ENCODE results near the gene HTR4. TPM values are rescaled to one million over a fixed set of nuclear protein-coding genes. Genes with fewer than 3 reads are reported as not detected.

The HTR4 gene
- total RNA-seq, 6 experiments from 2014 or later: not detected

DNA sequence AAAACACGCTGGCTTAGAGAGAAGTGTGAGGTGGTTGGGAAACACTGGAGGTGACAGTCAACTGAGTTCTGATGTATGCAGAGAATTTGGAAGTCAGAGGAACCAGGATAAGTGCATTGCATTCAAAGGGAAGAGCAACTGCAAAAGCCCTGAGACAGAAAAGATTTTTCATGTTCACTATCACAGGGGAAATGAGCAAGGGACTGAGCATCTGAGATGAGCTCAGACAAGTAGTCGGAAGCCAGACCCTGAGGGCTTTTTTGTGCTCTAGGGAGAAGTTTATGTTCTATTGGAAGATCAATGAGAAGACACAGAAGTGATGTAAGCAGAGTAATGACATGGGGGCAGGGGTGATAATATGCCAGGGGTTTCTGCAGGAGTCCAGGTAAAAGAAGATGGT is 97.5 kb downstream of the HTR4 start:
- Mint-ChIP-seq H3K27me3 (ENCODE audit: insufficient read depth) (peaks cover 6% of the 10 kb centered on the region), H3K36me3 (ENCODE audit: low read depth) (no peaks in the 10 kb centered on the region), H3K27ac (no peak overlapping the region), H3K9me3 (no peaks in the 10 kb centered on the region), H3K4me1 (ENCODE audit: low read depth) (no peaks in the 10 kb centered on the region), H3K4me3 (no peak overlapping the region)
- TF ChIP-seq, protein P1, sequence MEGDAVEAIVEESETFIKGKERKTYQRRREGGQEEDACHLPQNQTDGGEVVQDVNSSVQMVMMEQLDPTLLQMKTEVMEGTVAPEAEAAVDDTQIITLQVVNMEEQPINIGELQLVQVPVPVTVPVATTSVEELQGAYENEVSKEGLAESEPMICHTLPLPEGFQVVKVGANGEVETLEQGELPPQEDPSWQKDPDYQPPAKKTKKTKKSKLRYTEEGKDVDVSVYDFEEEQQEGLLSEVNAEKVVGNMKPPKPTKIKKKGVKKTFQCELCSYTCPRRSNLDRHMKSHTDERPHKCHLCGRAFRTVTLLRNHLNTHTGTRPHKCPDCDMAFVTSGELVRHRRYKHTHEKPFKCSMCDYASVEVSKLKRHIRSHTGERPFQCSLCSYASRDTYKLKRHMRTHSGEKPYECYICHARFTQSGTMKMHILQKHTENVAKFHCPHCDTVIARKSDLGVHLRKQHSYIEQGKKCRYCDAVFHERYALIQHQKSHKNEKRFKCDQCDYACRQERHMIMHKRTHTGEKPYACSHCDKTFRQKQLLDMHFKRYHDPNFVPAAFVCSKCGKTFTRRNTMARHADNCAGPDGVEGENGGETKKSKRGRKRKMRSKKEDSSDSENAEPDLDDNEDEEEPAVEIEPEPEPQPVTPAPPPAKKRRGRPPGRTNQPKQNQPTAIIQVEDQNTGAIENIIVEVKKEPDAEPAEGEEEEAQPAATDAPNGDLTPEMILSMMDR (IDR thresholded peaks at IDR 0.05): no peak
- no peak for DNase-seq

DNA sequence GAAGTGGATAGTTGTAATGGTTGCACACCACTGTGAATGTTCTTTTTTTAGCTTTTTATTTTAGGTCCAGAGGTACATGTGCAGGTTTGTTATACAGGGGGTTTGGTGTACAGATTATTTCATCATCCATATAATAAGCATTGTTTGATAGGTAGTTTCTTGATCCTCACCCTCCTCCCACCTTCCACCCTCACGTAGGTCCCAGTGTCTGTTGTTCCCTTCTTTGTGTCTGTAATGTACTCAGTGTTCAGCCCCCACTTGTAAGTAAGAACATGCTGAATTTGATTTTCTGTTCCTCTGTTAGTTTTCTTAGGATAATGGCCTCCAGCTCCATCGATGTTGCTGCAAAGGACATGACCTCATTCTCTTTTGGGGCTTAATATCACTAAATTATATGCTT is 99.7 kb downstream of the HTR4 start:
- Mint-ChIP-seq H3K9me3 (no peaks in the 10 kb centered on the region), H3K27ac (no peak overlapping the region), H3K4me1 (ENCODE audit: low read depth) (no peaks in the 10 kb centered on the region), H3K4me3 (no peak overlapping the region), H3K27me3 (ENCODE audit: insufficient read depth) (peaks cover 4% of the 10 kb centered on the region), H3K36me3 (ENCODE audit: low read depth) (no peaks in the 10 kb centered on the region)
- no peak for DNase-seq
- TF ChIP-seq, protein P1 (IDR thresholded peaks at IDR 0.05): no peak

DNA sequence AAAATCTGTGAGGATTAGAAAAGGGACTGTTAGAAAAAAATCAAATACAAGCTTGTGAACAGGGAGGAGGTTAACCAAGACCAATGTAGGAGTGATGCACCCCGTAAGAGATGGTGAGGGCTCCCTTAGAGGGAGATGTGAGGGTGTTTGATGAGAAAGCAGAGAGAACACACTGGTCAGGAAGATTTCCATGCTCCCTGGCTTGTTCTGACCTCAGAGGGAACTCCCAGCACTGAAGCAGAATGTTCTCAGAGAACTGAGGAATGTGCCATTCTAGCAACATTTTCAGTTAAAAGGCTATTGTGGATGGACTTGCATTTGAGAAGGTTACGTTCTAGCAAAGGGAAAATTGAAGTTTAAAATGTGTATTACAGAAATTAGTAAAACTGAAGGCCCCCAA is 110.6 kb downstream of the HTR4 start:
- TF ChIP-seq, protein P1 (IDR thresholded peaks at IDR 0.05): no peak
- H3K4me1 Mint-ChIP-seq (ENCODE audit: low read depth): 0 out of 2 replicates have a peak, but pooled peaks cover 5% of the 10 kb centered on the region
- no peaks in the 10 kb centered on the region for H3K36me3 Mint-ChIP-seq (ENCODE audit: low read depth)
- no peak for DNase-seq
- H3K27ac Mint-ChIP-seq: no peak overlapping the region
- no peak overlapping the region for H3K4me3 Mint-ChIP-seq
- H3K9me3 Mint-ChIP-seq: no peaks in the 10 kb centered on the region
- H3K27me3 Mint-ChIP-seq (ENCODE audit: insufficient read depth): peaks cover 3% of the 10 kb centered on the region; the same call in 1 of the 2 replicates

DNA sequence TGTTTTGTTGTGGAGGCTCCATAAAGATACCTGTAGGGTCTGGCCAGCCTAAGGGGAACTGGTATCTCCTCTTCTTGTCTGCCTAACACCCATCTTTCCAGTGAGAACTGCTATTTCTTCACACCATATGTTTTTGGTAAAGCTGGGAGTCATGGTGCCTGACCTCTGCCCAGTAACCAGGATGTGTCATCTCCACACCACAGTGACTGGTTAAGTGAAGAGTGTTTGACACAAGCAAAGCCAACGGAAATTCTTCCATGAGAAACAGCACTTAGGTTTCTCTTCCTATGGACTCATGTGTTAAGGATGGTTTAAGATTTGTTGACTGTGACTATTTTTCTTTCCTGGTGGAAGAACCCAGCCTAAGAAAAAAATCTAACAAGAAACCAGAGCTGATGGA is 111.5 kb downstream of the HTR4 start:
- Mint-ChIP-seq H3K36me3 (ENCODE audit: low read depth) (no peaks in the 10 kb centered on the region), H3K4me1 (ENCODE audit: low read depth) (0 out of 2 replicates have a peak, but pooled peaks cover 5% of the 10 kb centered on the region), H3K4me3 (no peak overlapping the region), H3K27me3 (ENCODE audit: insufficient read depth) (peaks cover 3% of the 10 kb centered on the region; the same call in 1 of the 2 replicates), H3K9me3 (no peaks in the 10 kb centered on the region), H3K27ac (no peak overlapping the region)
- TF ChIP-seq, protein P1 (IDR thresholded peaks at IDR 0.05): no peak
- peak; percentile 37 for DNase-seq

DNA sequence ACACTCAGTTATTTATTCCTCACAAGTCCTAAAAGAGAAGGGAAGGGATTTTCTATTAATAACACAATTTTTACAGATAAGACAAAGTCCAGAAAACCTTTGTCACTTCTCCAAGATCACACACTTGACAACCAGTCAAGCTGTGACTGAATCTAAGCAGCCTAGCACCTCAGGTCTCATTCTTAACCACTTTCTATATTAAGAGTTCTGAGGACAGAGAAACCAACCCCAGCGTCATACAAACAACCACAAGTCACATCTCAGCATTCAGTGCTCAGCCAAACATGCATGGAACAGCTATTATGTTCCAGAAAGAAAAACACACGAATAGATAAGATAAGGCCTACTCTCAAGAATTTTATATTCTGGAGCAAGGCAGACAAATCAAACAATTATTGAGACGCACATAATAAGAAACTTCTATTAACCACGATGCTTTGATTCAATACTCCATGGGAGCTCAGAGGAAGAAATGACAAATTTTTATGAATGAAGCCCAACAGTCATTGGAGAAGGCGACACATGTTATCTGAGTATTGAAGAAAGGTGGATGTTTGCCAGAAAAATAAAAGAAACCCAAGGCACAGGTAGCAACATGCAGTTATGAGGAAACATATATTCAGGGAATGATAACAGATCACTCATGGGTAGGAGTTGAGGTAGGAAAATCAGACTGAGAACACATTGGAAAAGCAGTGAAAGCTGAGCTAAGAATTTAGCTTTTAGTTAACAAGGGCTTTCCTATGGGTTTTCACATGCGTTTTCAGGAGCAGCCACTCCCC is 113.1 kb downstream of the HTR4 start:
- Mint-ChIP-seq H3K27me3 (ENCODE audit: insufficient read depth) (peaks cover 3% of the 10 kb centered on the region; the same call in 1 of the 2 replicates), H3K27ac (no peak overlapping the region), H3K4me3 (no peak overlapping the region), H3K4me1 (ENCODE audit: low read depth) (0 out of 2 replicates have a peak, but pooled peaks cover 5% of the 10 kb centered on the region), H3K9me3 (no peaks in the 10 kb centered on the region), H3K36me3 (ENCODE audit: low read depth) (no peaks in the 10 kb centered on the region)
- no peak for DNase-seq
- TF ChIP-seq, protein P1 (IDR thresholded peaks at IDR 0.05): no peak
